ENCODE measurements around the gene NCKAP5. TPM values are rescaled to one million over a fixed set of nuclear protein-coding genes. Genes with fewer than 3 reads are reported as not detected.
"Not testable (repeated sequence)": the region's sequence is repeated elsewhere in the genome, so short reads cannot be mapped to it uniquely, and the experiment has no call there.

Gene NCKAP5
- total and polyA plus RNA-seq, 2 experiments from 2014 or later: 0.21 to 0.31 TPM

DNA sequence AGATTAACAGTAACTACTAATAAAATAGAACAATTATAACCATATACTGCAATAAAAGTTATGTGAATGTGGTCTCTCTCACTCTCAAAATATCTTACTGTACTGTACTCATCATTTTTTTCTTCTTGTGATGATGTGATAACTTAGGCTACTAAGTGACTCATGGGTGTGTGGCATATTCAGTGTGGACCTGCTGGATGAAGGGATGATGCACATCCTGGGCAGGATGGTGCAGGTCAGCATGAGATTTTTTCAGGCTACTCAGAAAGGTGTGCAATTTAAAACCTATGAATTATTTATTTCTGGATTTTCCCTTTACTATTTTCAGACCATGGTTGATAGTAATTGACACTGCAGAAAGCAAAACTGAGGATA is 90.7 kb downstream of the NCKAP5 start:
- TF ChIP-seq, protein P1, sequence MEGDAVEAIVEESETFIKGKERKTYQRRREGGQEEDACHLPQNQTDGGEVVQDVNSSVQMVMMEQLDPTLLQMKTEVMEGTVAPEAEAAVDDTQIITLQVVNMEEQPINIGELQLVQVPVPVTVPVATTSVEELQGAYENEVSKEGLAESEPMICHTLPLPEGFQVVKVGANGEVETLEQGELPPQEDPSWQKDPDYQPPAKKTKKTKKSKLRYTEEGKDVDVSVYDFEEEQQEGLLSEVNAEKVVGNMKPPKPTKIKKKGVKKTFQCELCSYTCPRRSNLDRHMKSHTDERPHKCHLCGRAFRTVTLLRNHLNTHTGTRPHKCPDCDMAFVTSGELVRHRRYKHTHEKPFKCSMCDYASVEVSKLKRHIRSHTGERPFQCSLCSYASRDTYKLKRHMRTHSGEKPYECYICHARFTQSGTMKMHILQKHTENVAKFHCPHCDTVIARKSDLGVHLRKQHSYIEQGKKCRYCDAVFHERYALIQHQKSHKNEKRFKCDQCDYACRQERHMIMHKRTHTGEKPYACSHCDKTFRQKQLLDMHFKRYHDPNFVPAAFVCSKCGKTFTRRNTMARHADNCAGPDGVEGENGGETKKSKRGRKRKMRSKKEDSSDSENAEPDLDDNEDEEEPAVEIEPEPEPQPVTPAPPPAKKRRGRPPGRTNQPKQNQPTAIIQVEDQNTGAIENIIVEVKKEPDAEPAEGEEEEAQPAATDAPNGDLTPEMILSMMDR (IDR thresholded peaks at IDR 0.05; ENCODE audit: low read depth, low read length): no peak
- no peaks in the 10 kb centered on the region for H3K9me3 ChIP-seq (ENCODE audit: low read depth)
- H3K27ac ChIP-seq: no peak overlapping the region
- H3K4me3 ChIP-seq: no peak overlapping the region
- H3K4me1 ChIP-seq (ENCODE audit: low read depth): no peaks in the 10 kb centered on the region
- H3K36me3 ChIP-seq: no peaks in the 10 kb centered on the region
- DNase-seq (ENCODE audit: low read depth in 1 of 2, low spot score in 1 of 2): no peak
- no peaks in the 10 kb centered on the region for H3K27me3 ChIP-seq

DNA sequence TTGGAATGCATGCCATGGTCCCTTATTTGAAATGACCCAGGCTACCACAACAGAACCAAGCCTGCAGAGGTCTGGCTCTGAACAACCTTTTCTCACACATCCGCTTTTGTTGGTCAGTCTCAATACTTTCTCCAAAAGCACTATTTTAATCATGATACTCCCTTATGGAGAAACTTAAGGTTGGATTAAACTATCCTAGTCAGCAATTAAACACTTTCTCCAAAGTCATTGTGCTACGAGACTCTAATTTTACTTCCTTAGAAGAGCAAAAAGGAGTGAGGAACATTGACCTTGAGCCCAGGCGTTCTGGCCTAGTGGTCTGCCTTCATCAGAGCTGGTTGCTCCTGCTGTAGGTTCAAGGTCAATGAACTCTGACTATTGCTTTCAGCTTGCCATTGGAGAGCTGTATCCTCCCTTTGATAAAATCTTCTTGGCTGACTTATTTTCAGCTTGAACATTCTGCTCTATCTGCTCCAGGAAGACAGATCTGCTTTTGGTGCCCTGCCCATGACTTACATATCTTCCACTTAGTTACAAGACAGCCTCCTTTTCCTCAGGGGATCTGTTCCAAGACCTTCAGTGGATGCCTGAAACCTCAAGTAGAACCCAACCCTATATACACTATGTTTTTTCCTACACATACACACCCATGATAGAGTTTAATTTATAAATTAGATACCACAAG is 91.2 kb downstream of the NCKAP5 start:
- no peaks in the 10 kb centered on the region for H3K9me3 ChIP-seq (ENCODE audit: low read depth)
- H3K27ac ChIP-seq: no peak overlapping the region
- no peak for DNase-seq (ENCODE audit: low read depth in 1 of 2, low spot score in 1 of 2)
- no peaks in the 10 kb centered on the region for H3K27me3 ChIP-seq
- TF ChIP-seq, protein P1 (IDR thresholded peaks at IDR 0.05; ENCODE audit: low read depth, low read length): no peak
- no peak overlapping the region for H3K4me3 ChIP-seq
- no peaks in the 10 kb centered on the region for H3K4me1 ChIP-seq (ENCODE audit: low read depth)
- H3K36me3 ChIP-seq: no peaks in the 10 kb centered on the region

DNA sequence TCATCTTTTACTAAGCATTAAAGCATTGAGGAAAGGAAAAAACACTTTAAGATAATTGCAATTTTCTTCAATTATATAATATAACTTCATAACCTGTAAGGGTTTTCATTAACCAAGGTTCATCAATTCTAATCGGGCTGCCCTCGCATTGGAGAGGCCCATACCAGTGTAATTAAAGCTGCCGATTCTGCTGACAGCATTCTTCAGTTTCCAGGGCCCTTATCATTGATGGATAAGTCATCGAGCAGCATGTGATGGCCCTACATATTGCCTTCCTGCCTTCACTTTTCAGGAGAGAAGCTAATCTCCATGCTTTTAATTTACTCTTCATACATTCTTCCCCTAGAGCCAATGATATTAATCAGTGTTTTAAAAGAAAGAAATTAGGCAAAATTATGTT is 92.0 kb downstream of the NCKAP5 start:
- Histone ChIP-seq H3K36me3 (no peaks in the 10 kb centered on the region), H3K27me3 (no peaks in the 10 kb centered on the region), H3K27ac (no peak overlapping the region), H3K4me1 (ENCODE audit: low read depth) (no peaks in the 10 kb centered on the region), H3K4me3 (no peak overlapping the region), H3K9me3 (ENCODE audit: low read depth) (no peaks in the 10 kb centered on the region)
- TF ChIP-seq, protein P1 (IDR thresholded peaks at IDR 0.05; ENCODE audit: low read depth, low read length): no peak
- DNase-seq (ENCODE audit: low read depth in 1 of 2, low spot score in 1 of 2): no peak

DNA sequence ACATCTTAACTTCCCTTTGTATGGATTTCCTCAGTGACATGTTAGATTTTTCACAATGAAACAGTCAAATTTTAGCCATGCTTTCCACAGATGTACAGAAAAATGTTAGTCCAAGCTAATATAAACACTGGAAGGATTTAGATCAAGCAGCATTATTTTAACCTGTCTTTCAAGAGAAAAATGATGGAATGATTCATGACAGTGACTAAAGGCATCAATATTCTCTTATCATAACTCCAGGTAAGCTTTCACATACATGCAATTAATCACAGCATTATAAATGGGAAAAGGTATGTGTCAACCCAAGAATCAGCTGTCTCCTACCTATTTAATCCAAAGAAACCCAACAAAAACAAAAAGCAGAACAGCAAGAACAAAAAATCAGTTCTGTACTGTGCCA is 92.7 kb downstream of the NCKAP5 start:
- DNase-seq (ENCODE audit: low read depth in 1 of 2, low spot score in 1 of 2): no peak
- Histone ChIP-seq H3K27ac (no peak overlapping the region), H3K4me1 (ENCODE audit: low read depth) (no peaks in the 10 kb centered on the region), H3K4me3 (no peak overlapping the region), H3K36me3 (no peaks in the 10 kb centered on the region), H3K9me3 (ENCODE audit: low read depth) (no peaks in the 10 kb centered on the region), H3K27me3 (no peaks in the 10 kb centered on the region)
- TF ChIP-seq, protein P1 (IDR thresholded peaks at IDR 0.05; ENCODE audit: low read depth, low read length): no peak

DNA sequence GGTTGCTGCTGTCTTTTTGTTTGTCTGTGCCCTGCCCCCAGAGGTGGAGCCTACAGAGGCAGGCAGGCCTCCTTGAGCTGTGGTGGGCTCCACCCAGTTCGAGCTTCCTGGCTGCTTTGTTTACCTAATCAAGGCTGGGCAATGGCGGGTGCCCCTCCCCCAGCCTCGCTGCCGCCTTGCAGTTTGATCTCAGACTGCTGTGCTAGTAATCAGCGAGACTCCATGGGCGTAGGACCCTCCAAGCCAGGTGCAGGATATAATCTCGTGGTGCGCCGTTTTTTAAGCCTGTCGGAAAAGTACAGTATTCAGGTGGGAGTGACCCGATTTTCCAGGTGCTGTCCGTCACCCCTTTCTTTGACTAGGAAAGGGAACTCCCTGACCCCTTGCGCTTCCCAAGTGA is 97.8 kb downstream of the NCKAP5 start:
- not testable (repeated sequence) for H3K4me3 ChIP-seq; DNase-seq (ENCODE audit: low read depth in 1 of 2, low spot score in 1 of 2); H3K36me3 ChIP-seq; H3K9me3 ChIP-seq (ENCODE audit: low read depth); H3K27ac ChIP-seq; H3K4me1 ChIP-seq (ENCODE audit: low read depth); H3K27me3 ChIP-seq

DNA sequence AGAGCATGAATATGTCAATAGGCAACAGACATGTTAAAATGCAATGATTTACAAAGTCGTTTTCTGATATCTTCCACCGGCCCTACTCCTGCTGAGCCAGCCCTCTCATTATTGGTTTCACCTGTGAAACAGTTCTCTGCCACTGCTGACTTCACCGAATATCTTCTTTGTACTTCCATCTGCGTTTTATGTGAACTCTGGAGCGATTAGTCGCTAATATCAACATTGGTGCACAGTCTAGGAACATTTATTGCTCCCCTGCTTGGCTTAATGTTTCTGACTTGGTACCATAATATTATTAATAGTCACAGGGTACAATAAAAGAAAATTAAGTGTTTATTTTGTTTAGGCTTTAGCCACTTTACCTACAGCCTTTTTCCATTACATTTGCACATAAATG is 105.5 kb downstream of the NCKAP5 start:
- Histone ChIP-seq H3K27ac (no peak overlapping the region), H3K9me3 (ENCODE audit: low read depth) (no peaks in the 10 kb centered on the region), H3K27me3 (no peaks in the 10 kb centered on the region), H3K4me1 (ENCODE audit: low read depth) (no peaks in the 10 kb centered on the region), H3K36me3 (no peaks in the 10 kb centered on the region), H3K4me3 (no peak overlapping the region)
- no peak for DNase-seq (ENCODE audit: low read depth in 1 of 2, low spot score in 1 of 2)
- TF ChIP-seq, protein P1 (IDR thresholded peaks at IDR 0.05; ENCODE audit: low read depth, low read length): no peak

Data from cardiac muscle cell (in vitro differentiated cells and primary cell).